Tibial nerve (tissue), 4 donors: ENCODE measurements around the gene AP2S1. TPM values are rescaled to one million over a fixed set of nuclear protein-coding genes. Genes with fewer than 3 reads are reported as not detected.

Experiments used
- DNase-seq, 2 donors: peaks; one replicate each; pipeline ENCODE4 v3.0.0-alpha.2; 2019; ENCODE audit warnings: low spot score in 2 of 2
- H3K27ac ChIP-seq, 4 donors: fragments of 200-600 bp; sonication (generic) in 3 of 4; one replicate each; pipeline ENCODE4 v1.5.1; 2017 to 2019; ENCODE audit warnings: mild to moderate bottlenecking in 1 of 4
- H3K27me3 ChIP-seq, 2 donors: fragments of 200-600 bp; sonication (generic) in 1 of 2; one replicate each; pipeline versions ENCODE4 v1.5.1 to v1.6.0; 2017 to 2019
- H3K36me3 ChIP-seq, 3 donors: fragments of 200-600 bp; sonication (generic); one replicate each; pipeline ENCODE4 v1.5.1; 2018 to 2019
- H3K4me1 ChIP-seq, 4 donors: fragments of 200-600 bp; sonication (generic) in 3 of 4; one replicate each; pipeline ENCODE4 v1.5.1; 2017 to 2019
- H3K4me3 ChIP-seq, 4 donors: fragments of 200-600 bp; sonication (generic) in 3 of 4; one replicate each; pipeline ENCODE4 v1.5.1; 2017 to 2019; ENCODE audit warnings: mild to moderate bottlenecking in 1 of 4, moderate library complexity in 1 of 4
- H3K9me3 ChIP-seq, 4 donors: fragments of 200-600 bp; sonication (generic) in 3 of 4; one replicate each; pipeline ENCODE4 v1.5.1; 2017 to 2019
- CTCF ChIP-seq, 5 experiments: fragments of 200-600 bp in 3 of 5; fragments of 450-650 bp in 2 of 5; sonication (generic) in 3 of 5; IDR thresholded peaks; one replicate each; pipeline ENCODE4 v1.5.1; 2016 to 2019; ENCODE audit warnings: antibody characterized with exemption in 5 of 5, mild to moderate bottlenecking in 3 of 5, moderate library complexity in 2 of 5
- EP300 ChIP-seq, 2 donors: sonication (generic); formaldehyde crosslinking; IDR thresholded peaks; one replicate each; pipeline ENCODE4 v1.6.1; 2017; ENCODE audit warnings: antibody characterized with exemption in 2 of 2, mild to moderate bottlenecking in 1 of 2
- POLR2A ChIP-seq, 2 donors: fragments of 450-650 bp; IDR thresholded peaks; one replicate each; pipeline ENCODE4 v1.6.1; 2017; ENCODE audit warnings: antibody characterized with exemption in 2 of 2, mild to moderate bottlenecking in 2 of 2, moderate library complexity in 2 of 2
- WGBS, 2 donors: methylation state at CpG; one replicate each; pipeline ENCODE4 v1.1.5; 2018; 5-methylcytosine and 5-hydroxymethylcytosine counted together
- total RNA-seq, 4 donors: library from RNA; depleted of rRNA; stranded (reverse); fragments of >200 nt; gene quantifications; one replicate each; pipeline ENCODE4 v1.1.0, GENCODE V29; 2016

The AP2S1 gene
- total RNA-seq, 4 donors from 2014 or later: 32.1 to 108 (median 64.6) TPM

- H3K9me3 ChIP-seq: no peaks in the 10 kb centered on the region
- peak overlapping the region in 1 of 4 donors; percentile 14 for H3K27ac ChIP-seq
- DNase-seq: no peak
- TF ChIP-seq EP300 (IDR thresholded peaks at IDR 0.05): no peak
- TF ChIP-seq POLR2A (IDR thresholded peaks at IDR 0.05): no peak
- TF ChIP-seq CTCF (IDR thresholded peaks at IDR 0.05): no peak
- no peaks in the 10 kb centered on the region for H3K36me3 ChIP-seq
- H3K4me3 ChIP-seq: no peak overlapping the region
- peaks cover 0 to 56% (median 22%) of the 10 kb centered on the region in 4 donors for H3K4me1 ChIP-seq
- 90 to 93% methylated on average over 4 of the region's 4 CpGs for WGBS, 2 donors
- H3K27me3 ChIP-seq: no peaks in the 10 kb centered on the region
Measured at GRCh38 chr19:46868025-46868802, 17.6 kb upstream of the AP2S1 start.

- H3K27ac ChIP-seq: peak overlapping the region in 2 of 4 donors; percentile 6 to 14
- no peaks in the 10 kb centered on the region for H3K9me3 ChIP-seq
- no peaks in the 10 kb centered on the region for H3K27me3 ChIP-seq
- no peaks in the 10 kb centered on the region for H3K36me3 ChIP-seq
- DNase-seq: no peak
- H3K4me3 ChIP-seq: no peak overlapping the region
- TF ChIP-seq POLR2A (IDR thresholded peaks at IDR 0.05): no peak
- TF ChIP-seq CTCF (IDR thresholded peaks at IDR 0.05): no peak
- TF ChIP-seq EP300 (IDR thresholded peaks at IDR 0.05): no peak
- 46 to 47% methylated on average over 3 of the region's 3 CpGs for WGBS, 2 donors
- H3K4me1 ChIP-seq: peaks cover 0 to 67% (median 30%) of the 10 kb centered on the region in 4 donors
Measured at GRCh38 chr19:46867170-46867569, 16.5 kb upstream of the AP2S1 start.

GRCh38 chr19:46866407-46867136 lies 15.9 kb upstream of the AP2S1 start:
- H3K4me3 ChIP-seq: no peak overlapping the region
- H3K27me3 ChIP-seq: no peaks in the 10 kb centered on the region
- WGBS, 2 donors: 36 to 41% methylated on average over 3 of the region's 3 CpGs
- DNase-seq: no peak
- no peaks in the 10 kb centered on the region for H3K36me3 ChIP-seq
- peak overlapping the region in 1 of 4 donors; percentile 1 for H3K27ac ChIP-seq
- no peaks in the 10 kb centered on the region for H3K9me3 ChIP-seq
- TF ChIP-seq CTCF (IDR thresholded peaks at IDR 0.05) (no peak), POLR2A (IDR thresholded peaks at IDR 0.05) (no peak), EP300 (IDR thresholded peaks at IDR 0.05) (no peak)
- H3K4me1 ChIP-seq: peaks cover 0 to 69% (median 36%) of the 10 kb centered on the region in 4 donors

- Histone ChIP-seq H3K36me3 (no peaks in the 10 kb centered on the region), H3K27me3 (no peaks in the 10 kb centered on the region), H3K9me3 (no peaks in the 10 kb centered on the region), H3K4me1 (peaks cover 0 to 74% (median 42%) of the 10 kb centered on the region in 4 donors), H3K4me3 (peak overlapping the region in 3 of 4 donors; percentile 24 to 72 (median 65)), H3K27ac (peak overlapping the region in 3 of 4 donors; percentile 49 to 99 (median 96))
- TF ChIP-seq EP300 (IDR thresholded peaks at IDR 0.05): no peak
- 11 to 19% methylated on average over 6 of the region's 6 CpGs for WGBS, 2 donors
- no peak for DNase-seq
Measured at GRCh38 chr19:46863818-46864629, 13.4 kb upstream of the AP2S1 start.

GRCh38 chr19:46862974-46863632 lies 12.5 kb upstream of the AP2S1 start:
- Histone ChIP-seq H3K9me3 (no peaks in the 10 kb centered on the region), H3K4me3 (peak overlapping the region in 3 of 4 donors; percentile 65 to 92 (median 72)), H3K36me3 (no peaks in the 10 kb centered on the region), H3K27me3 (no peaks in the 10 kb centered on the region), H3K27ac (peak overlapping the region in 3 of 4 donors; percentile 49 to 99 (median 96)), H3K4me1 (peaks cover 0 to 71% (median 42%) of the 10 kb centered on the region in 4 donors)
- no peak for DNase-seq
- 29 to 30% methylated on average over 4 of the region's 4 CpGs for WGBS, 2 donors
- TF ChIP-seq POLR2A (IDR thresholded peaks at IDR 0.05): no peak
